ENCODE results near the gene CDK14. TPM values are rescaled to one million over a fixed set of nuclear protein-coding genes. Genes with fewer than 3 reads are reported as not detected.

CDK14 gene
- total and polyA plus RNA-seq, 5 donors from 2014 or later: 0.58 to 4.0 (median 2.3) TPM

GRCh38 chr7:91047636-91048035, 451.5 kb downstream of the CDK14 start:
- H3K9me3 ChIP-seq (ENCODE audit: control insufficient read depth in 2 of 2, low read length in 2 of 2): no peaks in the 10 kb centered on the region
- Mint-ChIP-seq H3K36me3 (no peaks in the 10 kb centered on the region), H3K27ac (no peak overlapping the region)

GRCh38 chr7:91050677-91051076, 454.6 kb downstream of the CDK14 start:
- peaks cover 0 to 2% (median 0%) of the 10 kb centered on the region in 7 donors for H3K9me3 Mint-ChIP-seq
- no peaks in the 10 kb centered on the region for H3K9me3 ChIP-seq (ENCODE audit: control insufficient read depth in 2 of 2, low read length in 2 of 2)
- H3K4me3 ChIP-seq (ENCODE audit: low read depth, low read length): peak overlapping the region; percentile 15
- H3K4me3 Mint-ChIP-seq: peak overlapping the region in 2 of 4 donors; percentile 22 to 73
- H3K4me1 ChIP-seq (ENCODE audit: control insufficient read depth, insufficient read depth, low read length, poor library complexity, severe bottlenecking): no peaks in the 10 kb centered on the region
- H3K4me1 Mint-ChIP-seq: peaks cover 0 to 4% (median 2%) of the 10 kb centered on the region in 4 donors
- H3K27me3 ChIP-seq (ENCODE audit: control insufficient read depth, insufficient read depth, low read length): no peaks in the 10 kb centered on the region
- ATAC-seq (ENCODE audit: low read depth in 2 of 2): no peak
- H3K36me3 ChIP-seq (ENCODE audit: control insufficient read depth, insufficient read depth, low read length): no peaks in the 10 kb centered on the region
- H3K27ac ChIP-seq (ENCODE audit: insufficient read depth, low read length, poor library complexity, severe bottlenecking): no peak overlapping the region
- H3K27ac Mint-ChIP-seq: peak overlapping the region in 1 of 3 donors; percentile 59
- peak in 1 of 3 donors; percentile 22 for DNase-seq
- H3K27me3 Mint-ChIP-seq: no peaks in the 10 kb centered on the region
- H3K36me3 Mint-ChIP-seq: no peaks in the 10 kb centered on the region

More at GRCh38 chr7:91047636-91048035, 451.5 kb downstream of the CDK14 start:
- Histone ChIP-seq H3K4me1 (ENCODE audit: control insufficient read depth, insufficient read depth, low read length, poor library complexity, severe bottlenecking) (no peaks in the 10 kb centered on the region), H3K36me3 (ENCODE audit: control insufficient read depth, insufficient read depth, low read length) (no peaks in the 10 kb centered on the region), H3K27ac (ENCODE audit: insufficient read depth, low read length, poor library complexity, severe bottlenecking) (no peak overlapping the region), H3K4me3 (ENCODE audit: low read depth, low read length) (no peak overlapping the region), H3K27me3 (ENCODE audit: control insufficient read depth, insufficient read depth, low read length) (no peaks in the 10 kb centered on the region)
- peaks cover 0 to 1% (median 0%) of the 10 kb centered on the region in 7 donors for H3K9me3 Mint-ChIP-seq
- no peaks in the 10 kb centered on the region for H3K27me3 Mint-ChIP-seq
- no peak overlapping the region for H3K4me3 Mint-ChIP-seq
- H3K4me1 Mint-ChIP-seq: peaks cover 0 to 4% (median 0%) of the 10 kb centered on the region in 4 donors
- ATAC-seq (ENCODE audit: low read depth in 2 of 2): no peak
- no peak for DNase-seq

DNA sequence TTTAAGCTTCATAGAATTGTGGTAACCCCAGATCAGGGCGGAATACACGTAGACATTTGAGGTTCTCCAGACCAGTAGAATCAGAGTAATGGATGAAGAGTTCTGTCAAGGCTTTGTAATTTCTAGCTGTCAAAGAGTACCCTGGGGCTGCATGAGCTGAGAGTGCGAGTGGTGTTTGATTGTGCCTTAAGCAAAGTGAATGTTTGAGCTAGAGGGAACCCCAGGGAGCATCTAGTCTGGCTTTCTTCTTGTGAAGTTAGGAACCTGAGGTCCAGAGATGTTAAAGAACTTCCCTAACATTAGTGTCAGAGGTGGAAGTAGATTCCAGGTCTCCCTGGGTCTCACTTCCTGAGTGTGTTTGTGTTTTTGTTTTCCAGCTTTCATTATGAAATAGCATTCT, 455.8 kb downstream of the CDK14 start:
- Mint-ChIP-seq H3K9me3 (peaks cover 0 to 2% (median 0%) of the 10 kb centered on the region in 7 donors), H3K27me3 (no peaks in the 10 kb centered on the region), H3K4me1 (peaks cover 0 to 4% (median 2%) of the 10 kb centered on the region in 4 donors), H3K27ac (no peak overlapping the region), H3K4me3 (no peak overlapping the region), H3K36me3 (no peaks in the 10 kb centered on the region)
- ATAC-seq (ENCODE audit: low read depth in 2 of 2) (no peak), DNase-seq (no peak)
- H3K27ac ChIP-seq (ENCODE audit: insufficient read depth, low read length, poor library complexity, severe bottlenecking): no peak overlapping the region
- H3K4me3 ChIP-seq (ENCODE audit: low read depth, low read length): no peak overlapping the region
- no peaks in the 10 kb centered on the region for H3K9me3 ChIP-seq (ENCODE audit: control insufficient read depth in 2 of 2, low read length in 2 of 2)
- H3K27me3 ChIP-seq (ENCODE audit: control insufficient read depth, insufficient read depth, low read length): no peaks in the 10 kb centered on the region
- no peaks in the 10 kb centered on the region for H3K4me1 ChIP-seq (ENCODE audit: control insufficient read depth, insufficient read depth, low read length, poor library complexity, severe bottlenecking)
- no peaks in the 10 kb centered on the region for H3K36me3 ChIP-seq (ENCODE audit: control insufficient read depth, insufficient read depth, low read length)

- H3K4me1 Mint-ChIP-seq: peaks cover 0 to 4% (median 2%) of the 10 kb centered on the region in 4 donors
- no peak overlapping the region for H3K4me3 Mint-ChIP-seq
- Histone ChIP-seq H3K4me1 (ENCODE audit: control insufficient read depth, insufficient read depth, low read length, poor library complexity, severe bottlenecking) (no peaks in the 10 kb centered on the region), H3K9me3 (ENCODE audit: control insufficient read depth in 2 of 2, low read length in 2 of 2) (no peaks in the 10 kb centered on the region), H3K4me3 (ENCODE audit: low read depth, low read length) (no peak overlapping the region), H3K36me3 (ENCODE audit: control insufficient read depth, insufficient read depth, low read length) (no peaks in the 10 kb centered on the region), H3K27ac (ENCODE audit: insufficient read depth, low read length, poor library complexity, severe bottlenecking) (no peak overlapping the region), H3K27me3 (ENCODE audit: control insufficient read depth, insufficient read depth, low read length) (no peaks in the 10 kb centered on the region)
- H3K36me3 Mint-ChIP-seq: no peaks in the 10 kb centered on the region
- H3K27ac Mint-ChIP-seq: peak overlapping the region in 1 of 3 donors; percentile 3
- no peaks in the 10 kb centered on the region for H3K27me3 Mint-ChIP-seq
- H3K9me3 Mint-ChIP-seq: peaks cover 0 to 2% (median 0%) of the 10 kb centered on the region in 7 donors
- no peak for ATAC-seq (ENCODE audit: low read depth in 2 of 2)
- DNase-seq: no peak
Measured at GRCh38 chr7:91054374-91054773, 458.3 kb downstream of the CDK14 start.

DNA sequence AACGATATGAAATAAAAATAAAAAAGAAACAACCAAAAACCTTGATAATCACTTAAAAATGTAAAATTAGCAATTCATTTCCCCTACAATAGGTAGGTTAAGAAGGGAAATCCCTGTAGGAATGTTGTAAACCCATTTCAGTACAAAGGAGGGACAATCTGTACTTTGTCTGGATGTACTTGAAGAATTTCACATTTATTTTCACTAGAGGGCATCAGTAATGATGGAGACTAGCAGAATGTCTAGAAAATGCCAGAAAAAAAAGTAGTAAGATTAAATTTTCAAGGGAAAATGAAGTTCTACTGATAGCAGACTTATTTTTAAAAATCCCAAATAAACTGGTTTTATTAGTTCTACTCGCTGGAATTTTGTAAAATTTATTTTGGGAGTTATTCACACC, 459.1 kb downstream of the CDK14 start:
- Histone ChIP-seq H3K9me3 (ENCODE audit: control insufficient read depth in 2 of 2, low read length in 2 of 2) (no peaks in the 10 kb centered on the region), H3K27ac (ENCODE audit: insufficient read depth, low read length, poor library complexity, severe bottlenecking) (no peak overlapping the region), H3K4me1 (ENCODE audit: control insufficient read depth, insufficient read depth, low read length, poor library complexity, severe bottlenecking) (no peaks in the 10 kb centered on the region), H3K36me3 (ENCODE audit: control insufficient read depth, insufficient read depth, low read length) (no peaks in the 10 kb centered on the region), H3K27me3 (ENCODE audit: control insufficient read depth, insufficient read depth, low read length) (no peaks in the 10 kb centered on the region), H3K4me3 (ENCODE audit: low read depth, low read length) (no peak overlapping the region)
- DNase-seq: no peak
- Mint-ChIP-seq H3K27ac (no peak overlapping the region), H3K9me3 (peaks cover 0 to 2% (median 0%) of the 10 kb centered on the region in 7 donors), H3K4me1 (peaks cover 0 to 4% (median 2%) of the 10 kb centered on the region in 4 donors), H3K27me3 (no peaks in the 10 kb centered on the region), H3K4me3 (no peak overlapping the region), H3K36me3 (no peaks in the 10 kb centered on the region)
- no peak for ATAC-seq (ENCODE audit: low read depth in 2 of 2)

DNA sequence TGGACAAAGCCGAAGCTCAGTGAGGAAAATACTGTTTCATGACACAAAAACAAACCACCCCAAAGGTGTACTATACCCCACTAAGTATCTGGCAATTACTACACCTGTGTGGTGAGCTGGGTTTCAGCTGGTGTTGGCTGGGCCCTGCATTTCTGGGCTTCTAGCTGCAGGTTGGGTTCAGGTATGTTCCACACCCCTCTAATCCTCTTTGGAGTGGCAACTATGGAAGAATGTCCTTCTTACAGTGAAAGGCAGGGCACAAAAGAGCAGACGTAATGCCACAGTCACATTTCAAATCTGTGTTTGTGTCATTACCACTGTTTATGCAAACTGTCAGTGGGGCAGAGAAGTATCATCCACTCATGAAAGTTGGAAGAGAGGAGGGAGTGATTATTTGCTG, 466.6 kb downstream of the CDK14 start:
- Mint-ChIP-seq H3K27ac (no peak overlapping the region), H3K4me3 (no peak overlapping the region)

DNA sequence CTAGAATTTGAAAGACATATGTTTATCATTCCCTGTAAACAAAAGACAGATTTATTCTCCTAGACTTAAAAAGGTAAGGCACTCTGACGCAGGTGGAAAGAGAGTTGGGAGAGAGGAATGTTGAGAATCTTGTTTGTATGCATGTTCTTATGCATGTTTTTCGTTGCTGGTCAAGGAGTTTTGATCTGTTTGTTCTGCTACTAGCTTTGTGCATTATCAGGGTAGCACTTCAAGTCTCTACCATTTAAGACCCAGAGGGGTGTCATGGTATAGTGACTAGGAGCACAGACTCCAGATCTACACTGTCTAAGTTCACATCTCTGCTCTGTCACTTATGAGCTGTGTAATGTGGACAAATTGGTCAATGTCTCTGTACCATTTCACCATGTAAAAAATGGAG, 467.9 kb downstream of the CDK14 start:
- Histone ChIP-seq H3K4me1 (ENCODE audit: control insufficient read depth, insufficient read depth, low read length, poor library complexity, severe bottlenecking) (no peaks in the 10 kb centered on the region), H3K36me3 (ENCODE audit: control insufficient read depth, insufficient read depth, low read length) (no peaks in the 10 kb centered on the region), H3K4me3 (ENCODE audit: low read depth, low read length) (no peak overlapping the region), H3K9me3 (ENCODE audit: control insufficient read depth in 2 of 2, low read length in 2 of 2) (no peaks in the 10 kb centered on the region), H3K27ac (ENCODE audit: insufficient read depth, low read length, poor library complexity, severe bottlenecking) (no peak overlapping the region), H3K27me3 (ENCODE audit: control insufficient read depth, insufficient read depth, low read length) (no peaks in the 10 kb centered on the region)
- DNase-seq (no peak), ATAC-seq (ENCODE audit: low read depth in 2 of 2) (no peak)
- Mint-ChIP-seq H3K9me3 (peaks cover 0 to 6% (median 4%) of the 10 kb centered on the region in 7 donors), H3K36me3 (no peaks in the 10 kb centered on the region), H3K4me1 (no peaks in the 10 kb centered on the region), H3K27me3 (no peaks in the 10 kb centered on the region), H3K27ac (no peak overlapping the region), H3K4me3 (no peak overlapping the region)

More for the DNA sequence above, 466.6 kb downstream of the CDK14 start:
- H3K27me3 ChIP-seq (ENCODE audit: control insufficient read depth, insufficient read depth, low read length): no peaks in the 10 kb centered on the region
- Mint-ChIP-seq H3K36me3 (no peaks in the 10 kb centered on the region), H3K27me3 (no peaks in the 10 kb centered on the region), H3K4me1 (no peaks in the 10 kb centered on the region), H3K9me3 (peaks cover 0 to 6% (median 4%) of the 10 kb centered on the region in 7 donors)
- H3K27ac ChIP-seq (ENCODE audit: insufficient read depth, low read length, poor library complexity, severe bottlenecking): no peak overlapping the region
- DNase-seq (no peak), ATAC-seq (ENCODE audit: low read depth in 2 of 2) (no peak)
- no peak overlapping the region for H3K4me3 ChIP-seq (ENCODE audit: low read depth, low read length)
- H3K9me3 ChIP-seq (ENCODE audit: control insufficient read depth in 2 of 2, low read length in 2 of 2): no peaks in the 10 kb centered on the region
- no peaks in the 10 kb centered on the region for H3K36me3 ChIP-seq (ENCODE audit: control insufficient read depth, insufficient read depth, low read length)
- no peaks in the 10 kb centered on the region for H3K4me1 ChIP-seq (ENCODE audit: control insufficient read depth, insufficient read depth, low read length, poor library complexity, severe bottlenecking)

DNA sequence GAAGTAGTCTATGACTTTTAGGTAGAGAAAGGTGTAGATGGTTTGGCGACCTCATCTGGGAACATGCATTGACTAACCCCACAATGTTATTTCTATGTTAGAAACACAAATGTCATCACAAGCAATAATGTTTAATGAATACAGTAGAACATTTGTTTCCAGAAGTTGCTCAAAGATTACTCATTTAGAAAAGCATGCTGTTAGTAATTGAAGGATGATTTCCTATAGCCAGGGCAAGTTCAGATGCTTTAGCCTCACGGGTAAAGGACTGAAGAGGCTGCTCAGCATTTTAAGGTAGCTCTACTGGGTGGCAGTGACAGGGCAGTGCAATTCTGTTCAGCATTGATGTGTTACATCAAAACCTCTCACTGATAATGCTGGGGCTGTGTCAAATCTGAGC, 468.8 kb downstream of the CDK14 start:
- H3K36me3 Mint-ChIP-seq: no peaks in the 10 kb centered on the region
- Histone ChIP-seq H3K36me3 (ENCODE audit: control insufficient read depth, insufficient read depth, low read length) (no peaks in the 10 kb centered on the region), H3K4me1 (ENCODE audit: control insufficient read depth, insufficient read depth, low read length, poor library complexity, severe bottlenecking) (no peaks in the 10 kb centered on the region), H3K9me3 (ENCODE audit: control insufficient read depth in 2 of 2, low read length in 2 of 2) (no peaks in the 10 kb centered on the region), H3K4me3 (ENCODE audit: low read depth, low read length) (no peak overlapping the region), H3K27me3 (ENCODE audit: control insufficient read depth, insufficient read depth, low read length) (no peaks in the 10 kb centered on the region), H3K27ac (ENCODE audit: insufficient read depth, low read length, poor library complexity, severe bottlenecking) (no peak overlapping the region)
- no peak overlapping the region for H3K4me3 Mint-ChIP-seq
- H3K27me3 Mint-ChIP-seq: no peaks in the 10 kb centered on the region
- peaks cover 0 to 6% (median 4%) of the 10 kb centered on the region in 7 donors for H3K9me3 Mint-ChIP-seq
- ATAC-seq (ENCODE audit: low read depth in 2 of 2) (no peak), DNase-seq (no peak)
- H3K4me1 Mint-ChIP-seq: no peaks in the 10 kb centered on the region
- no peak overlapping the region for H3K27ac Mint-ChIP-seq
